Measurements from ENCODE around the gene MRPL36.

DNA sequence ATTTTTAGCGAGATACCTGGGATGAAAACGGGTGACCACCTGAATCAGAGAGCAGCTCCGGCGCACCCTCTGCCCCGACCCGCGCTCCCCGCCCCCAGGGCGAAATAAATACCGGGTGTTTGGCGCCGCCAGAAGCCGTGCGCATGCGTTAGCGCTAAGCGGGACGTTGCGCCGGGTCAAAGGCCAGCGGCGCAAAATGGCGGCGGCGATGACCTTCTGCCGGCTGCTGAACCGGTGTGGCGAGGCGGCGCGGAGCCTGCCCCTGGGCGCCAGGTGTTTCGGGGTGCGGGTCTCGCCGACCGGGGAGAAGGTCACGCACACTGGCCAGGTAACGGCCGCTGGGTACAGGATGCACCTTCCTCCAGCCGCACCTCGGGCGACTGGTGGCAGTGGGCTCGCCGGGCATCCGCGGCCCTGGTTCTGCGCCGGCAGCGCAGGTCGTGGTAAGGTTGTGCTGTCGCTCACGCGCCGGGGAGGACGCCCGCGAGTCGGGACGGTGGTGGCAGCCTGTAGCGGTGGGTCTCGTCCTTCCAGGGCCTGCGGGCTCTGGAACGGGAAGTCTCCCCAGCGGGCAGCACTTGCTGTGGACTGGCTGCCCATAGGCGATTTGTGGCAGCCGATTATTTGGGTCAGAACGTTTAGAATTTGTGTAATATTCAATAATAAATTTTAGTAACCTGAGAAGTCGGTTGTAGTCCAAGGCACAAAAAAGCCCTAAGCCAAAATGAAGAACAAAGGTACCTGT is 1.8 kb upstream of the MRPL36 start, which contains the start of gene NDUFS6:
- TF ChIP-seq, protein P1, sequence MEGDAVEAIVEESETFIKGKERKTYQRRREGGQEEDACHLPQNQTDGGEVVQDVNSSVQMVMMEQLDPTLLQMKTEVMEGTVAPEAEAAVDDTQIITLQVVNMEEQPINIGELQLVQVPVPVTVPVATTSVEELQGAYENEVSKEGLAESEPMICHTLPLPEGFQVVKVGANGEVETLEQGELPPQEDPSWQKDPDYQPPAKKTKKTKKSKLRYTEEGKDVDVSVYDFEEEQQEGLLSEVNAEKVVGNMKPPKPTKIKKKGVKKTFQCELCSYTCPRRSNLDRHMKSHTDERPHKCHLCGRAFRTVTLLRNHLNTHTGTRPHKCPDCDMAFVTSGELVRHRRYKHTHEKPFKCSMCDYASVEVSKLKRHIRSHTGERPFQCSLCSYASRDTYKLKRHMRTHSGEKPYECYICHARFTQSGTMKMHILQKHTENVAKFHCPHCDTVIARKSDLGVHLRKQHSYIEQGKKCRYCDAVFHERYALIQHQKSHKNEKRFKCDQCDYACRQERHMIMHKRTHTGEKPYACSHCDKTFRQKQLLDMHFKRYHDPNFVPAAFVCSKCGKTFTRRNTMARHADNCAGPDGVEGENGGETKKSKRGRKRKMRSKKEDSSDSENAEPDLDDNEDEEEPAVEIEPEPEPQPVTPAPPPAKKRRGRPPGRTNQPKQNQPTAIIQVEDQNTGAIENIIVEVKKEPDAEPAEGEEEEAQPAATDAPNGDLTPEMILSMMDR (IDR thresholded peaks at IDR 0.05), result peak in 1 of 5 experiments; percentile 8
- TF ChIP-seq POLR2A (IDR thresholded peaks at IDR 0.05), result peak; percentile 68
- no peak for TF ChIP-seq EP300 (IDR thresholded peaks at IDR 0.05; ENCODE audit: low read depth)
